Measurements from ENCODE around the gene ADARB1.

- no peak for TF ChIP-seq CTCF (IDR thresholded peaks at IDR 0.05; ENCODE audit: insufficient read depth, low read depth, low read length)
- no peak for TF ChIP-seq EZH2 (IDR thresholded peaks at IDR 0.05; ENCODE audit: insufficient read depth, low read length)
Observed at GRCh38 chr21:45069085-45069484, 5.3 kb upstream of the ADARB1 start.

Data from astrocyte (in vitro differentiated cells and primary cell).